Thoracic aorta (tissue), 2 donors: ENCODE data around the gene FNTB. TPM values are rescaled to one million over a fixed set of nuclear protein-coding genes. Genes with fewer than 3 reads are reported as not detected.
A peak's percentile ranks its signal among the peaks of the same experiment; 100 is the strongest.

Source experiments
- ATAC-seq: fragments of 150-250 bp; one replicate; pipeline ENCODE4 v1.8.0; 2017; ENCODE audit warnings: low read depth; ENCODE audit not compliant: insufficient number of reproducible peaks, low FRiP score
- DNase-seq: peaks from one replicate; pipeline ENCODE4 v3.0.0-alpha.2; 2020; ENCODE audit warnings: low spot score
- H3K27ac ChIP-seq, 2 donors: fragments of 200-600 bp; sonication (generic); 1 replicate in 1 of 2; 2 replicates in 1 of 2; pipeline ENCODE4 v1.5.1; 2016; ENCODE audit warnings: mild to moderate bottlenecking in 2 of 2, moderate library complexity in 2 of 2
- H3K27me3 ChIP-seq: fragments of 200-600 bp; sonication (generic); replicated peaks from 2 replicates; pipeline ENCODE4 v1.6.0; 2016; ENCODE audit warnings: mild to moderate bottlenecking; ENCODE audit not compliant: insufficient read depth
- H3K36me3 ChIP-seq: fragments of 200-600 bp; sonication (generic); one replicate; pipeline ENCODE4 v1.5.1; 2016
- H3K4me1 ChIP-seq, 2 donors: fragments of 200-600 bp; sonication (generic); 1 replicate in 1 of 2; 2 replicates in 1 of 2; pipeline versions ENCODE4 v1.5.1 to v1.6.0; 2016; ENCODE audit warnings: low read depth in 2 of 2, mild to moderate bottlenecking in 1 of 2; ENCODE audit not compliant: control insufficient read depth in 1 of 2
- H3K4me3 ChIP-seq: fragments of 200-600 bp; sonication (generic); 2 replicates; pipeline ENCODE4 v1.5.1; 2016; ENCODE audit warnings: mild to moderate bottlenecking
- H3K9me3 ChIP-seq: fragments of 200-600 bp; sonication (generic); 2 replicates; pipeline ENCODE4 v1.5.1; 2016
- total RNA-seq, 2 donors: library from RNA; depleted of rRNA; stranded (reverse); fragments of >200 nt; gene quantifications; one replicate each; pipeline versions ENCODE4 v1.1.0 to v1.2.3, GENCODE V29; 2016
- TF ChIP-seq, protein P1 (sequence below): fragments of 200-600 bp; sonication (generic); IDR thresholded peaks from one replicate; pipeline ENCODE4 v1.5.1; 2019; ENCODE audit warnings: antibody characterized with exemption

FNTB gene
- total RNA-seq, 2 donors from 2014 or later = 6.8 to 18.3 TPM

DNA sequence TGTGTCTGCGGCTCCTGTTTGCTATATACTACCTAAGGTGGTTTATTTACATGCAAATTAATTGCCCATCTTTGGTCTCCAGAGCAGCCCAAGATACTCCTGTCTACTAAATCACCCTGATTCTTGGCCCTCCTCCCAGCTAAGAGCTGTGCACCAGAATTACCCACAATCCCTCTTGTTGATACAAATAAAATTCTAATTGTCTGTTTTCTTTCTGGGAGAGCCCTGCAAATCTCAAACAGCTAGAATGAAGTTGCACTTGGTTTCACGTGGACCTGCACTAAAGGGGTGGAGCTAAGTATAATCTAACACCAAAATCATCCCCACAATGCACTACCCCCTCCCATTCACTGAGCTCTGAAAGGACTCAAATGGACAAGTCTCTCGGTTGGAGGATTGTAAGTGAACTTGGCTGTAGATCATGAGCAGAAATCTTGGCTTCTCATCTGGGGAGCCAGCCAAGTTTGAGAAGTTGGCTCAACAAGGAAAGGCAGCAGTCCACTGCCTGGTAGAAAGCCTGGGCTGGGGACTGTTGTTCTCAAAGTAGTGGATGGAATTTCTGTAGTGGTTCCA is 109.0 kb downstream of the FNTB start:
- Histone ChIP-seq H3K27me3 (no peaks in the 10 kb centered on the region), H3K4me1 (peaks cover 43 to 62% of the 10 kb centered on the region in 2 donors), H3K4me3 (peak overlapping the region; percentile 7), H3K27ac (peak overlapping the region; percentile 24 to 44), H3K9me3 (no peaks in the 10 kb centered on the region), H3K36me3 (peaks cover 23% of the 10 kb centered on the region)
- TF ChIP-seq, protein P1, sequence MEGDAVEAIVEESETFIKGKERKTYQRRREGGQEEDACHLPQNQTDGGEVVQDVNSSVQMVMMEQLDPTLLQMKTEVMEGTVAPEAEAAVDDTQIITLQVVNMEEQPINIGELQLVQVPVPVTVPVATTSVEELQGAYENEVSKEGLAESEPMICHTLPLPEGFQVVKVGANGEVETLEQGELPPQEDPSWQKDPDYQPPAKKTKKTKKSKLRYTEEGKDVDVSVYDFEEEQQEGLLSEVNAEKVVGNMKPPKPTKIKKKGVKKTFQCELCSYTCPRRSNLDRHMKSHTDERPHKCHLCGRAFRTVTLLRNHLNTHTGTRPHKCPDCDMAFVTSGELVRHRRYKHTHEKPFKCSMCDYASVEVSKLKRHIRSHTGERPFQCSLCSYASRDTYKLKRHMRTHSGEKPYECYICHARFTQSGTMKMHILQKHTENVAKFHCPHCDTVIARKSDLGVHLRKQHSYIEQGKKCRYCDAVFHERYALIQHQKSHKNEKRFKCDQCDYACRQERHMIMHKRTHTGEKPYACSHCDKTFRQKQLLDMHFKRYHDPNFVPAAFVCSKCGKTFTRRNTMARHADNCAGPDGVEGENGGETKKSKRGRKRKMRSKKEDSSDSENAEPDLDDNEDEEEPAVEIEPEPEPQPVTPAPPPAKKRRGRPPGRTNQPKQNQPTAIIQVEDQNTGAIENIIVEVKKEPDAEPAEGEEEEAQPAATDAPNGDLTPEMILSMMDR = no peak
- peak; percentile 37 for ATAC-seq
- DNase-seq = no peak

DNA sequence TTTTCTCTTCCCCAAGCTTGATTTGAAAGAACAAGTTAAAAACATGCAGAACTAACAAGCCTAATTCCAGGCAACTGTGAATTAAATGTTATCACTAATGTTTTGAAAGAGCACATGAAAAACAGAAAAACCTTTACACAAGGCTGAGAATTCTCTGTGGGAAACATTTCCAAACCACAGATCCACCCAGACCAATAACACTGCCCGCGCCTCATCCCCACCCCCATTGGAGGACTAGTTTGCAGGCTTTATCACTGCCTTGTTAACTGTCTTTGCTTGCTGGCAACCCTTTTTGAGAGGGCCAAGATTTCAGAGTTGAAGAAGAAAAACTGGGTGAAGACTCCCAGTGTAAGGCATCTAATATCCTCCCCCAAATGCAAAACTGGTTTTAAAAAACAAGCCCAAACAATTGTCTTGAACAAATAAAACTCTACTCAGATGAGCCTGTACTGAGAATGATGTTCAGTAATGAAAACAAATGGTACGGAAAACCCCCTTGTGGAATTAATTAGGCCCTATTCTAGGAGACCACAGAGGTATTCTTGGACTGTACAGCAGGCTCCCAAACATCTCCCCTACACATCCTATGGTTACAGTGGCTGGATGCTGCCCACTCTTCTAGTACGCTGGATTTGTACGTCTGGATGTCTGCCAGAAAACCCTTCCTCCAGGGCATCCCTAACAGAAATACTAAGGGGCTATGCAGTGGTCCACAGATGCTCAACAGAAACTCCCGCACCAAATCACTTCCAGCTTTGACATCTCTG is 109.8 kb downstream of the FNTB start:
- Histone ChIP-seq H3K4me1 (peaks cover 49 to 68% of the 10 kb centered on the region in 2 donors), H3K27ac (peak overlapping the region; percentile 37 to 44), H3K27me3 (no peaks in the 10 kb centered on the region), H3K4me3 (no peak overlapping the region), H3K9me3 (no peaks in the 10 kb centered on the region), H3K36me3 (peaks cover 18% of the 10 kb centered on the region)
- DNase-seq (no peak), ATAC-seq (no peak)
- TF ChIP-seq, protein P1 = no peak

DNA sequence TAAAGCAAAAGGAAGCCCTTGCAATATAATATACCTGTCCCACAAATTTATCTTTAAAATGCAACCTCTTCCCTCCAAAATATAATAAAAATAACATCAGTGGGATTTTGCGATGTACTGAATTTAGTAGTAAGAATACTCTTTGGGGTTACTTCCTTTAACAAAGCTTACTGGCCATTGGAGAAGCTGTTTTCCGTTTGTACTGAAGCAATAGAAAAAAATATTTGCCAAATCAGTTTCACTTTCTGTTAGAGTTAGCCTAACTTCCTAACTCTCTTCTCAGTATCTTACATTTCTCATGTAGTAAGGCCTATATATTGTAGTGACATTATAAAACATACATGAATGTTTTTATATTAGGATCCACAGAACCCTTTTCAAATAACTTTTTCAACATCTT is 111.9 kb downstream of the FNTB start:
- Histone ChIP-seq H3K4me1 (peaks cover 49 to 74% of the 10 kb centered on the region in 2 donors), H3K4me3 (peak overlapping the region; percentile 45), H3K27me3 (no peaks in the 10 kb centered on the region), H3K9me3 (no peaks in the 10 kb centered on the region), H3K36me3 (peaks cover 1% of the 10 kb centered on the region), H3K27ac (peak overlapping the region; percentile 8 to 13)
- ATAC-seq (no peak), DNase-seq (no peak)
- TF ChIP-seq, protein P1 = no peak

DNA sequence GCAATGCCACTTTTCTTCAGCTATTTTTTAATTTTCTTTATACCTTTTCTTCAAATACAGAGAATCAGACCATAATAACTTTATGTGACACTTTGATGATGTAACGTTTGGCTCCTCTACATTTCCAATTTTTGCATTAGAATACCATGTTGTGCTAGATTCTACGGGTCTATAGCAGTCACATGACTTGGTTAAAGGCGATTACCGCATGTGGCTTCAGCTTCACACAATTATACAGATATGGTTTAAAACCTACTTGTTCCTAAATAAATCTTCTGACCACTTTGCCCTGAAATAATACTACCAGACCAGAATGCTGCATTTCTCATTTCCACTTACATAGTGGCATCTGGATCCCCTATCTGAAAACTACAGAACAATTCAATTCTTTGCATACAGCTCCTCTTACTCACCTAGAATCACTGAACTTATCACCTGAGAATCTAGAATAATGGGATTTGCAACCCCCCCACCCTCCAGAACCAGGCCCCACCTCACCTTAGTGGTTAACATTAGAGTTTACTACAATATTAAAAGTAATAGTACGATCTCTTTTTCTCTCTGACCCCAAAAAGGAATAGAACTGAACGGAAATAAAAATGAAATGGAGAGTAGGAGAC is 114.3 kb downstream of the FNTB start:
- no peak for ATAC-seq
- DNase-seq = no peak
- Histone ChIP-seq H3K4me1 (peaks cover 42 to 56% of the 10 kb centered on the region in 2 donors), H3K9me3 (no peaks in the 10 kb centered on the region), H3K36me3 (no peaks in the 10 kb centered on the region), H3K27me3 (no peaks in the 10 kb centered on the region), H3K4me3 (peak overlapping the region; percentile 98), H3K27ac (no peak overlapping the region)
- TF ChIP-seq, protein P1 = no peak
